Peyer's patch (tissue), 4 donors: ENCODE data around the gene MPPED2.

Experiments used
- POLR2A ChIP-seq, 2 donors: fragments of 450-650 bp; IDR thresholded peaks; one replicate each; pipeline ENCODE4 v1.5.1; 2017; ENCODE audit warnings: antibody characterized with exemption in 2 of 2, mild to moderate bottlenecking in 2 of 2, moderate library complexity in 2 of 2
- TF ChIP-seq, protein P1 (sequence below), 6 experiments: fragments of 450-650 bp in 4 of 6; fragments of 200-600 bp in 2 of 6; sonication (generic) in 1 of 6; IDR thresholded peaks; one replicate each; pipeline ENCODE4 v1.5.1; 2017 to 2019; ENCODE audit warnings: antibody characterized with exemption in 6 of 6, mild to moderate bottlenecking in 3 of 6, moderate library complexity in 1 of 6

DNA sequence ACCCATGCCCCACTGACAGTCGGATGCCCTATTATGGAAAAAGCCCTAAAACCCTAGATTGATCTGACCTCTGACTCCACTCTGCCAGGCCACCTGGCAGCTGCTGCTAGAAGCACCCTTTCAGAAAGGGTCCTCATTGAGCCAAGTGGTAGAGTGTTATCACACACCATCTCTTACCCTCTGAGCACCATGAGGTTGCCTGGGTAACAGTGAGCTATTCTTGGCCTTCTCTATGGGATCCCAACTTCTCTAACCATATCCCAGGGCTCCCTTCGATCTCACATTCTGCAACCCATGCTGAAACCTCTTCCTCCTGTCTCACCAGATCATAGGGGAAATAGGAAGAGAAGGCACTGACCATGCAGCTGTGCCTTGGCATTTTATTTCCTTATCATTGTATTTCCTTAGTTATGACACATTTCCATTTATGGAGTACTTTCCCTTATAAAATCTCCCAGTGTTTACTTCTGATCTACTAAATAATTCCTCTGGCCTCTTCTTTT is 52.7 kb downstream of the MPPED2 start:
- TF ChIP-seq, protein P1, sequence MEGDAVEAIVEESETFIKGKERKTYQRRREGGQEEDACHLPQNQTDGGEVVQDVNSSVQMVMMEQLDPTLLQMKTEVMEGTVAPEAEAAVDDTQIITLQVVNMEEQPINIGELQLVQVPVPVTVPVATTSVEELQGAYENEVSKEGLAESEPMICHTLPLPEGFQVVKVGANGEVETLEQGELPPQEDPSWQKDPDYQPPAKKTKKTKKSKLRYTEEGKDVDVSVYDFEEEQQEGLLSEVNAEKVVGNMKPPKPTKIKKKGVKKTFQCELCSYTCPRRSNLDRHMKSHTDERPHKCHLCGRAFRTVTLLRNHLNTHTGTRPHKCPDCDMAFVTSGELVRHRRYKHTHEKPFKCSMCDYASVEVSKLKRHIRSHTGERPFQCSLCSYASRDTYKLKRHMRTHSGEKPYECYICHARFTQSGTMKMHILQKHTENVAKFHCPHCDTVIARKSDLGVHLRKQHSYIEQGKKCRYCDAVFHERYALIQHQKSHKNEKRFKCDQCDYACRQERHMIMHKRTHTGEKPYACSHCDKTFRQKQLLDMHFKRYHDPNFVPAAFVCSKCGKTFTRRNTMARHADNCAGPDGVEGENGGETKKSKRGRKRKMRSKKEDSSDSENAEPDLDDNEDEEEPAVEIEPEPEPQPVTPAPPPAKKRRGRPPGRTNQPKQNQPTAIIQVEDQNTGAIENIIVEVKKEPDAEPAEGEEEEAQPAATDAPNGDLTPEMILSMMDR (IDR thresholded peaks at IDR 0.05), result no peak
- TF ChIP-seq POLR2A (IDR thresholded peaks at IDR 0.05), result no peak
